HG03354 (cell line): ENCODE results near the gene TCAF1.
"Not testable (repeated sequence)": the region's sequence is repeated elsewhere in the genome, so short reads cannot be mapped to it uniquely, and the experiment has no call there.

Experiments used
- ATAC-seq: cut with Tn5 transposase; IDR thresholded peaks from one replicate; pipeline ENCODE4 v1.9.1; 2021; ENCODE audit warnings: mild to moderate bottlenecking; ENCODE audit not compliant: unreplicated experiment, poor library complexity, severe bottlenecking

The TCAF1 gene

GRCh38 chr7:143810639-143811038 lies 91.3 kb downstream of the TCAF1 start:
- not testable (repeated sequence) for ATAC-seq

DNA sequence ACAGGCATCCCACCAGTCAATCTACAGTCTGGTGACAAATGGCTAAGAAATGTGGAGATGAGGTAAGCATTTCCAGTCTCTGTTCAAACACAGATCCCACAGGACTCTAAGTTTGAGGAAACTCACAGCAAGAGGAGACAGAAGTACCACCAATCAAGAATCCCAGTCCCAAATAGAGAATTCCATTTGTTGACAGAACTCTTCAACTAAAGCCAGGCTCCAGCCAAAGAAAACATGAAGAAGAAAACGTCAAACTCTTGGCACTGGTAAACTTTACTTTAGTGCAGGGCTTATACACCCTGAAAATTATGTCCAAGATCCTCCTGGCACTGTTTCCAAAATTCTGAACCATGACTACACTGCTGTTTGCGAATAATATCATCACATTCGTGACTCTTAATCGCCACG lies 95.3 kb downstream of the TCAF1 start:
- not testable (repeated sequence) for ATAC-seq
